Measurements from ENCODE around the gene CD247.

CD247 gene

DNA sequence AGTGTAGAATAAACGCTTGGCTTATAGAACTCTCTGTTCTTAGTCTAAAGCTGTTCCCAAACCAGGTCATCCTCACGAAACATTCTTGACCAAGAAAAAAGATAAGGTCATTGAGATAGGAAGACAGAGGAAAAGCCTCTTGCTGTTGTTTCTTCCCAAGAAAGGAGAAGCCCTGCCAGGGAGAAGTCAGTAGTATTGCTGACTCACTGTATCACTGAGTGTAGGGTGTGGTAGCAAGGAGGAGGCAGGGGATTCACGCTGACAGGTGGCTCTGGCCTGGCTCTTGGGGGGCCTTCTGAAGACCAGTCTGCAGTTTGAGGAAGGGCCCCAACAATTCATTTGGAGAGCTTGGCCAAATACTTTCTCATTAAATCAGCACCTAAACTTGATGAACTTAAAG, 97.8 kb downstream of the CD247 start:
- no peak overlapping the region for H3K27ac ChIP-seq
- no peak for TF ChIP-seq POLR2AphosphoS5 (IDR thresholded peaks at IDR 0.05; ENCODE audit: borderline replicate concordance, low read depth, low read length)
- no peak for TF ChIP-seq EZH2 (IDR thresholded peaks at IDR 0.05)
- TF ChIP-seq FOXP2 (optimal IDR thresholded peaks at IDR 0.05; ENCODE audit: control extremely low read depth, extremely low read length, insufficient read depth), result no peak

DNA sequence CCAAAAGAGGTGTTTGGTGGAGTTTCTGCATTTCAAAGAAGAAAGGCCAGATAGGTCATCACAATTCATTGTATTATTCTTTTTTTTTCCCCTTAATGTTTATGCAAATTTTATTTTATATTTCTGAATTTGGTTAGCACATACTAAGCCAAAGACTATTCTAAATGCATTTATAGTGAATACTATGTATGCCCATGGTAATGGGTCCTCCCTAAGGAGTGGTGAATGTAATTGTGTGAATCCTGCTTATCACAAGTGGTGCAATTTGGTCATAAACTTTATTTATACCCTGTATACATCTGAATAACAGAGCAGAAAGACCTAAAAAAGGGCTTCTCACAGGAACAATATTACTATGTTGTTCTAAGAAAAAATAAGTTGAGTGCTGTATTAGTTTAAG, 99.1 kb downstream of the CD247 start:
- no peak overlapping the region for H3K4me3 ChIP-seq
- no peaks in the 10 kb centered on the region for H3K9me3 ChIP-seq (ENCODE audit: low read depth, low read length)
- no peak for TF ChIP-seq EZH2 (IDR thresholded peaks at IDR 0.05)
- no peak for TF ChIP-seq POLR2AphosphoS5 (IDR thresholded peaks at IDR 0.05; ENCODE audit: borderline replicate concordance, low read depth, low read length)
- no peak for TF ChIP-seq FOXP2 (optimal IDR thresholded peaks at IDR 0.05; ENCODE audit: control extremely low read depth, extremely low read length, insufficient read depth)
- no peaks in the 10 kb centered on the region; the same call in 1 of the 2 replicates for H3K36me3 ChIP-seq (ENCODE audit: insufficient read depth, low read length)
- DNase-seq (ENCODE audit: low read depth, low spot score), result no peak
- H3K27ac ChIP-seq, result no peak overlapping the region
- no peak overlapping the region for H3K9ac ChIP-seq (ENCODE audit: insufficient read length)

More for the DNA sequence above, 97.8 kb downstream of the CD247 start:
- Histone ChIP-seq H3K4me3 (no peak overlapping the region), H3K9me3 (ENCODE audit: low read depth, low read length) (no peaks in the 10 kb centered on the region), H3K9ac (ENCODE audit: insufficient read length) (no peak overlapping the region), H3K36me3 (ENCODE audit: insufficient read depth, low read length) (no peaks in the 10 kb centered on the region; the same call in 1 of the 2 replicates)
- DNase-seq (ENCODE audit: low read depth, low spot score), result no peak

DNA sequence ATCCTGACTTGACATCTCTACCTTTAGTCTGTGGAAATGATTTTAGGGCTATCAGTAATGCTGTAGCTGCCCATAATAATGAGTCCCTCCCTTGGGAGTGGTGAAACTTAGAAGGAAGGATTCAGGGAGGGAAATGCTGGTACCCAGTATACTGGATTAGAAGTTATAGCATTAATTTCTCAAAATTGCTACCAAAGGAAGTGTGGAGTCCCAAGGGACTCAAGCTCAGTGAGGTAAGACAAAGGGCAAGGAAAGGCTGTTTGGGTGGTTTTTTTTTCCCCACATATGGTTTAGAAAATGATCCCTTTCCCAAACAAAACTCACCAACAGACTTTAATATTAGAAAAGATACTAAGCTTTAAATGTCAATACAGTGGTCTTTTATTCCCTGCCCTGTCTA, 99.9 kb downstream of the CD247 start:
- Histone ChIP-seq H3K9ac (ENCODE audit: insufficient read length) (no peak overlapping the region), H3K27ac (no peak overlapping the region), H3K4me3 (no peak overlapping the region), H3K9me3 (ENCODE audit: low read depth, low read length) (no peaks in the 10 kb centered on the region), H3K36me3 (ENCODE audit: insufficient read depth, low read length) (no peaks in the 10 kb centered on the region; the same call in 1 of the 2 replicates)
- TF ChIP-seq POLR2AphosphoS5 (IDR thresholded peaks at IDR 0.05; ENCODE audit: borderline replicate concordance, low read depth, low read length) (no peak), FOXP2 (optimal IDR thresholded peaks at IDR 0.05; ENCODE audit: control extremely low read depth, extremely low read length, insufficient read depth) (no peak), EZH2 (IDR thresholded peaks at IDR 0.05) (no peak)
- DNase-seq (ENCODE audit: low read depth, low spot score), result no peak

DNA sequence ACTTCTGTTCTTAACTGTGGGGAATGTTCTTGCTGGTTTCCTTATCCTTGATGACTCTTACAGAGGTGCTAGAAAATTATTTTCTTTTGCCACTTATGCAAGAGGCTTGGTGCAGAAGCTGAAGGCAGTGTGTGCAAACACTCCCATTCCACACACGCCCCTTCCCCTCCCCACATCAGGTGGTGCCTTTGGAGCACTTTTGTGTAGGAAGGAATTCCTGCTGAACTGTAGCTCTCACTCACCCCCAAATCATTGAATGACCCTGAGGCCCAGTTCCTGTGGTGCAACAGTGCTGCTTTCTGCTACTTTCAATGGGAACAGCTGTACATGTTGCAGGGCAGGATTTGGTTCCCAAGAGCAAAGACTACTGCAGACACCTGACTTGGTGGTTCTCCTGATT, 101.8 kb downstream of the CD247 start:
- H3K9ac ChIP-seq (ENCODE audit: insufficient read length), result no peak overlapping the region
- no peaks in the 10 kb centered on the region for H3K9me3 ChIP-seq (ENCODE audit: low read depth, low read length)
- H3K36me3 ChIP-seq (ENCODE audit: insufficient read depth, low read length), result peaks cover 6% of the 10 kb centered on the region; the same call in 1 of the 2 replicates
- no peak for DNase-seq (ENCODE audit: low read depth, low spot score)
- no peak overlapping the region for H3K27ac ChIP-seq
- H3K4me3 ChIP-seq, result no peak overlapping the region
- no peak for TF ChIP-seq FOXP2 (optimal IDR thresholded peaks at IDR 0.05; ENCODE audit: control extremely low read depth, extremely low read length, insufficient read depth)

DNA sequence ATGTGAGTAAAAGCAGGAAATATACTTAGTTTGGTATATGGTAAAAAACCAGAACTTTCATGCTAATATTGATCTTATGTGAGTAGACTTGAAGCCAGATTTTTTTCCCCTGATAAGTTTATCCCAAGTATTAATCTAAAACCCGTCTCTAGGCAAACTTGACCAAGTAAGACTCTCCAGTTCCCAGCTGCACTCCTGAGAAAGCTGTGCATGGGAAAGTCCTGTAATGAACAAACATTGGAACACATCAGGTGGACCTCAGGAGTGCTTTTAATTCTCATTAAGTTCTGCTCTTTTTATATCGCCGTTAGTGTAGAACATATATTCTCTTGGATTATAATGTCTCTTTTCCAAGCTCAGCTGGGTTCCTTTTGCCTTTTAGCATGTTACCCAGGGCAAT, 105.0 kb downstream of the CD247 start:
- Histone ChIP-seq H3K9ac (ENCODE audit: insufficient read length) (no peak overlapping the region), H3K27ac (no peak overlapping the region), H3K4me3 (no peak overlapping the region), H3K9me3 (ENCODE audit: low read depth, low read length) (no peaks in the 10 kb centered on the region), H3K36me3 (ENCODE audit: insufficient read depth, low read length) (peaks cover 6% of the 10 kb centered on the region; the same call in 1 of the 2 replicates)
- TF ChIP-seq FOXP2 (optimal IDR thresholded peaks at IDR 0.05; ENCODE audit: control extremely low read depth, extremely low read length, insufficient read depth) (no peak), EZH2 (IDR thresholded peaks at IDR 0.05) (no peak), POLR2AphosphoS5 (IDR thresholded peaks at IDR 0.05; ENCODE audit: borderline replicate concordance, low read depth, low read length) (no peak)
- DNase-seq (ENCODE audit: low read depth, low spot score), result no peak

DNA sequence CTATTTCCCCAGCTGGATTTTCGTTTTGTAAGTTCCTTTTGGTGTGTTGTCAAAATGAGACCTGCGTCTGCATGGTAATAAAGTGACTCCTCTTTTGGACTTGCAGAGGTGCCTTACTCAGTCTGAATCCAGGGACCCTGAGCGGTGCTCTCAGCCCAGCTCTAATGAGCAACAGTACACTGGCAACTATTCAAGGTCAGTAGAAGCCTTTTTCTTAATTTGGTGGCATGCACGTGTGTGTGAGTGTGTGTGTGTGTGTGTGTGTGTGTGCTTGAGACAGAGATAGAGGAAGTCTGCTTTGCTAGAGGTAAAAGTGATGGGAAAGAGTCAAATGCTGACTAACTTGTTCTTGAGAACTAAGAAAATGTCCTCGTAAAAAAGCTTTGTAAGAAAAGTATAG, 105.4 kb downstream of the CD247 start:
- Histone ChIP-seq H3K4me3 (no peak overlapping the region), H3K9me3 (ENCODE audit: low read depth, low read length) (no peaks in the 10 kb centered on the region), H3K27ac (no peak overlapping the region), H3K9ac (ENCODE audit: insufficient read length) (no peak overlapping the region), H3K36me3 (ENCODE audit: insufficient read depth, low read length) (peaks cover 6% of the 10 kb centered on the region; the same call in 1 of the 2 replicates)
- TF ChIP-seq FOXP2 (optimal IDR thresholded peaks at IDR 0.05; ENCODE audit: control extremely low read depth, extremely low read length, insufficient read depth), result no peak
- TF ChIP-seq POLR2AphosphoS5 (IDR thresholded peaks at IDR 0.05; ENCODE audit: borderline replicate concordance, low read depth, low read length), result no peak
- no peak for DNase-seq (ENCODE audit: low read depth, low spot score)

DNA sequence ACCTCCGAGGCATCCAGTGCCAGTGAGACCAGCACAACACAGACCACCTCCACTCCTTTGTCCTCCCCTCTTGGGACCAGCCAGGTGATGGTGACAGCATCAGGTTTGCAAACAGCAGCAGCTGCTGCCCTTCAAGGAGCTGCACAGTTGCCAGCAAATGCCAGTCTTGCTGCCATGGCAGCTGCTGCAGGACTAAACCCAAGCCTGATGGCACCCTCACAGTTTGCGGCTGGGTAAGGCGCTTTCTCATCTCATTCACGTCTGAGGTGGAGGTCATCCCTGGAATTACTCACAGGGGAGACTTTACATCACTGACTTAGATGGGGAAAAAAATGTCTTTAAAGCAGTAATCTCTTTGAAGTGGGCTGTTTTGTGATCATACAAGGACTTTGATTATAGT, 106.3 kb downstream of the CD247 start:
- no peak for DNase-seq (ENCODE audit: low read depth, low spot score)
- H3K27ac ChIP-seq, result no peak overlapping the region
- no peaks in the 10 kb centered on the region for H3K9me3 ChIP-seq (ENCODE audit: low read depth, low read length)
- TF ChIP-seq EZH2 (IDR thresholded peaks at IDR 0.05), result no peak
- TF ChIP-seq POLR2AphosphoS5 (IDR thresholded peaks at IDR 0.05; ENCODE audit: borderline replicate concordance, low read depth, low read length), result no peak
- no peak for TF ChIP-seq FOXP2 (optimal IDR thresholded peaks at IDR 0.05; ENCODE audit: control extremely low read depth, extremely low read length, insufficient read depth)
- no peak overlapping the region for H3K4me3 ChIP-seq
- no peak overlapping the region for H3K9ac ChIP-seq (ENCODE audit: insufficient read length)
- H3K36me3 ChIP-seq (ENCODE audit: insufficient read depth, low read length), result peaks cover 6% of the 10 kb centered on the region; the same call in 1 of the 2 replicates

DNA sequence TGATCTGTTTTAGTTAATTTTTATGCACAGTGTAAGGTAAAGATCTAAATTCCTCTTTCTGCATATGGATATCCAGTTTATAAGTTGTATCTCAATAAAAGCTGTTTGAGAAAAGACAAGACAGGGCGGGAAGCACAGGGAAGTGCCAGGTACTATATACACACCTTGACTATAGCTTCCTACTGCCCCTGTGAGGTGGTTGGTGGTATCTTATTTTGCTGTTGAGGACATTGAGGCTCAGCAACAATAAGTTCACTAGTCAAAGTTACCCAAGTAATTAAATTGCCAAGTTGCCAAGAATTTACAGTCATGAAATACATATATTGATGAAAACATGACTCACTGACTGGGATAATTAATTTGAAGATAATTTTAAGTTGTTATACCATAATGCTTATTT, 109.1 kb downstream of the CD247 start:
- Histone ChIP-seq H3K27ac (no peak overlapping the region), H3K9ac (ENCODE audit: insufficient read length) (no peak overlapping the region), H3K4me3 (no peak overlapping the region), H3K36me3 (ENCODE audit: insufficient read depth, low read length) (peaks cover 6% of the 10 kb centered on the region; the same call in 1 of the 2 replicates), H3K9me3 (ENCODE audit: low read depth, low read length) (no peaks in the 10 kb centered on the region)
- DNase-seq (ENCODE audit: low read depth, low spot score), result no peak
- TF ChIP-seq FOXP2 (optimal IDR thresholded peaks at IDR 0.05; ENCODE audit: control extremely low read depth, extremely low read length, insufficient read depth), result no peak
- TF ChIP-seq POLR2AphosphoS5 (IDR thresholded peaks at IDR 0.05; ENCODE audit: borderline replicate concordance, low read depth, low read length), result no peak
- TF ChIP-seq EZH2 (IDR thresholded peaks at IDR 0.05), result no peak

DNA sequence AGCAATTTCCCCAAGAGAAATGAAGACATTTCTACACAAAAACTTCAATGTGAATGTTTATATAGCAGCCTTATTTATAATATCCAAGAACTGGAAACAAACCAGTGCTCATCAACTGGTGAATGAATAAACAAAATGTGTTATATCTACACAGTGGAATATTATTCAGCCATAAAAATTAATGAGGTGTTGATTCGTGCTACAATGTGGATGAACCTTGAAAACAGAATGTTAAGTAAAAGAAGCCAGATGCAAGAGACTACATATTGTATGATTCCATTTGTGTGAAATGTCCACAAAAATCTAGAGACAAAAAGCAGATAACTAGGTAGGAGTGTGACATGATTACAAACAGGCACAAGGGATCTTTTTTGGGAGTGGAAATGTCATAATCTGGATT, 110.0 kb downstream of the CD247 start:
- Histone ChIP-seq H3K36me3 (ENCODE audit: insufficient read depth, low read length) (peaks cover 6% of the 10 kb centered on the region; the same call in 1 of the 2 replicates), H3K27ac (no peak overlapping the region), H3K9ac (ENCODE audit: insufficient read length) (no peak overlapping the region), H3K9me3 (ENCODE audit: low read depth, low read length) (no peaks in the 10 kb centered on the region), H3K4me3 (no peak overlapping the region)
- TF ChIP-seq EZH2 (IDR thresholded peaks at IDR 0.05), result no peak
- no peak for TF ChIP-seq POLR2AphosphoS5 (IDR thresholded peaks at IDR 0.05; ENCODE audit: borderline replicate concordance, low read depth, low read length)
- TF ChIP-seq FOXP2 (optimal IDR thresholded peaks at IDR 0.05; ENCODE audit: control extremely low read depth, extremely low read length, insufficient read depth), result no peak
- no peak for DNase-seq (ENCODE audit: low read depth, low spot score)

Measured in SK-N-MC (cell line).